Adrenal gland (tissue), 12 donors: ENCODE results near the gene USP6NL. TPM values are rescaled to one million over a fixed set of nuclear protein-coding genes. Genes with fewer than 3 reads are reported as not detected.

Experiments used
- DNase-seq, 7 donors: peaks; one replicate each; pipeline ENCODE4 v3.0.0-alpha.2; 2019 to 2020
- H3K27ac ChIP-seq, 5 donors: fragments of 200-600 bp; sonication (generic) in 4 of 5; 1 replicate in 3 of 5; 2 replicates in 2 of 5; pipeline versions ENCODE4 v1.5.1 to v1.8.0; 2016 to 2020; ENCODE audit warnings: mild to moderate bottlenecking in 1 of 5
- H3K27me3 ChIP-seq: fragments of 200-600 bp; 2 replicates; pipeline ENCODE4 v1.8.0; 2021
- H3K36me3 ChIP-seq, 2 donors: fragments of 200-600 bp; replicated peaks in 1 of 2; 1 replicate in 1 of 2; 2 replicates in 1 of 2; pipeline versions ENCODE4 v1.5.1 to v1.8.0; 2018 to 2022
- H3K4me1 ChIP-seq, 2 donors: fragments of 200-600 bp; replicated peaks in 1 of 2; 1 replicate in 1 of 2; 2 replicates in 1 of 2; pipeline versions ENCODE4 v1.5.1 to v1.8.0; 2018 to 2021
- H3K4me3 ChIP-seq, 4 donors: fragments of 200-600 bp; sonication (generic) in 3 of 4; one replicate each; pipeline ENCODE4 v1.5.1; 2016 to 2018
- H3K9me3 ChIP-seq, 3 donors: fragments of 200-600 bp; sonication (generic) in 1 of 3; replicated peaks in 1 of 3; 1 replicate in 2 of 3; 2 replicates in 1 of 3; pipeline versions ENCODE4 v1.5.1 to v1.8.0; 2016 to 2021
- CTCF ChIP-seq, 6 experiments: fragments of 450-650 bp in 4 of 6; fragments of 200-600 bp in 2 of 6; sonication (generic) in 1 of 6; IDR thresholded peaks; 1 replicate in 5 of 6; 2 replicates in 1 of 6; pipeline versions ENCODE4 v1.5.1 to v1.8.0; 2016 to 2021; ENCODE audit warnings: antibody characterized with exemption in 6 of 6, mild to moderate bottlenecking in 2 of 6, moderate library complexity in 1 of 6
- POLR2A ChIP-seq, 2 donors: fragments of 450-650 bp; IDR thresholded peaks; one replicate each; pipeline ENCODE4 v1.6.1; 2017; ENCODE audit warnings: antibody characterized with exemption in 2 of 2, mild to moderate bottlenecking in 2 of 2, moderate library complexity in 1 of 2
- WGBS, 4 donors: extraction: QIAGEN DNeasy Blood & Tissue Kit in 2 of 4; methylation state at CpG; one replicate each; pipeline versions ENCODE4 v1.1.5 to v1.1.7; 2013 to 2017; 5-methylcytosine and 5-hydroxymethylcytosine counted together
- intact Hi-C, 2 donors: fragments of 100-400 bp; cut with DNase I; formaldehyde crosslinking; loops; one replicate each; pipeline versions ENCODE4 v1.14.1 to v1.15.0; 2022 to 2023
- polyA plus RNA-seq, 3 donors: library from polyadenylated mRNA; stranded (reverse); fragments of 200-250 nt in 2 of 3; fragments of 350-450 nt in 1 of 3; fragmentation: Illumina TruSeq in 1 of 3; extraction: RNeasy Lipid Tissue Mini Kit (QIAGEN cat#74804) in 1 of 3; gene quantifications; one replicate each; pipeline ENCODE4 v1.2.3, GENCODE V29; 2013 to 2014
- total RNA-seq, 9 donors: library from RNA; depleted of rRNA in 4 of 9; stranded (reverse); fragments of >200 nt in 4 of 9; fragments of 120-200 nt in 1 of 9; fragmentation: NEBNext Ultra II Directional in 1 of 9; extraction: Animal tissue kit (Norgen Biotek cat#: 25700) in 1 of 9; gene quantifications; one replicate each; pipeline versions ENCODE4 v1.1.0 to v1.2.4, GENCODE V29; 2013 to 2023
- donor health status: healthy with polysubstance abuse.
- donor health status: Bipolar disorder and iron deficiency.
- donor health status: DM: yes; HTN: yes; CAD: no.
- donor health status: DM: no; HTN: no; CAD: no.
- donor health status: DM: no; HTN: no; CAD: no.
- donor health status: DM: yes; HTN: yes; CAD: no.

Gene USP6NL
- total and polyA plus RNA-seq, 12 donors = 3.5 to 35.1 (median 19.8) TPM

- WGBS, 4 donors = 55 to 70% (median 61%) methylated on average over 4 of the region's 4 CpGs
- Histone ChIP-seq H3K4me1 (peaks cover 0 to 10% of the 10 kb centered on the region in 2 donors), H3K27ac (no peak overlapping the region), H3K36me3 (no peaks in the 10 kb centered on the region), H3K4me3 (no peak overlapping the region), H3K27me3 (no peaks in the 10 kb centered on the region), H3K9me3 (no peaks in the 10 kb centered on the region)
- DNase-seq = peak in 3 of 7 donors; percentile 24 to 44 (median 35)
- intact Hi-C loops = no loop called here
- TF ChIP-seq CTCF (IDR thresholded peaks at IDR 0.05) (no peak), POLR2A (IDR thresholded peaks at IDR 0.05) (no peak)
These were observed 97.7 kb downstream of the USP6NL start for GRCh38 chr10:11513727-11514126.

- 80 to 89% (median 85%) methylated on average over 3 of the region's 3 CpGs for WGBS, 4 donors
- intact Hi-C loops = no loop called here
- no peaks in the 10 kb centered on the region for H3K27me3 ChIP-seq
- H3K4me1 ChIP-seq = peaks cover 0 to 10% of the 10 kb centered on the region in 2 donors
- H3K27ac ChIP-seq = no peak overlapping the region
- no peak overlapping the region for H3K4me3 ChIP-seq
- DNase-seq = no peak
- no peaks in the 10 kb centered on the region for H3K36me3 ChIP-seq
- TF ChIP-seq CTCF (IDR thresholded peaks at IDR 0.05) (no peak), POLR2A (IDR thresholded peaks at IDR 0.05) (no peak)
- H3K9me3 ChIP-seq = no peaks in the 10 kb centered on the region
These were observed 98.9 kb downstream of the USP6NL start for GRCh38 chr10:11512596-11512995.

GRCh38 chr10:11511321-11511720 lies 100.1 kb downstream of the USP6NL start:
- no peaks in the 10 kb centered on the region for H3K9me3 ChIP-seq
- no peaks in the 10 kb centered on the region for H3K36me3 ChIP-seq
- no peak for DNase-seq
- H3K4me3 ChIP-seq = no peak overlapping the region
- intact Hi-C loops = no loop called here
- TF ChIP-seq POLR2A (IDR thresholded peaks at IDR 0.05) (no peak), CTCF (IDR thresholded peaks at IDR 0.05) (no peak)
- peaks cover 0 to 10% of the 10 kb centered on the region in 2 donors for H3K4me1 ChIP-seq
- H3K27ac ChIP-seq = no peak overlapping the region
- H3K27me3 ChIP-seq = no peaks in the 10 kb centered on the region

- Histone ChIP-seq H3K9me3 (no peaks in the 10 kb centered on the region), H3K27me3 (no peaks in the 10 kb centered on the region), H3K4me1 (peaks cover 0 to 5% of the 10 kb centered on the region in 2 donors), H3K36me3 (no peaks in the 10 kb centered on the region), H3K4me3 (no peak overlapping the region), H3K27ac (no peak overlapping the region)
- 83 to 88% (median 86%) methylated on average over 3 of the region's 3 CpGs for WGBS, 4 donors
- intact Hi-C loops = no loop called here
- TF ChIP-seq CTCF (IDR thresholded peaks at IDR 0.05) = no peak
- DNase-seq = no peak
These were observed 100.7 kb downstream of the USP6NL start for GRCh38 chr10:11510736-11511135.
